Transverse colon (tissue), 4 donors: ENCODE measurements around the gene POLE. TPM values are rescaled to one million over a fixed set of nuclear protein-coding genes. Genes with fewer than 3 reads are reported as not detected.

Experiments used
- DNase-seq: peaks from one replicate; pipeline ENCODE4 v3.0.0-alpha.2; 2019
- H3K27ac ChIP-seq, 4 donors: fragments of 200-600 bp; sonication (generic); 2 replicates each; pipeline ENCODE4 v1.5.1; 2016 to 2018; ENCODE audit warnings: inconsistent platforms in 4 of 4
- H3K27me3 ChIP-seq: fragments of 200-600 bp; sonication (generic); 2 replicates; pipeline ENCODE4 v1.5.1; 2017; ENCODE audit warnings: inconsistent platforms
- H3K36me3 ChIP-seq, 4 donors: fragments of 200-600 bp; sonication (generic); 2 replicates each; pipeline ENCODE4 v1.5.1; 2017 to 2019; ENCODE audit warnings: inconsistent platforms in 4 of 4
- H3K4me1 ChIP-seq, 4 donors: fragments of 200-600 bp; sonication (generic); 2 replicates each; pipeline ENCODE4 v1.5.1; 2017 to 2020; ENCODE audit warnings: inconsistent platforms in 4 of 4
- H3K4me3 ChIP-seq, 4 donors: fragments of 200-600 bp; sonication (generic); 1 replicate in 1 of 4; 2 replicates in 3 of 4; pipeline versions ENCODE4 v1.5.1 to v1.6.1; 2017 to 2019; ENCODE audit warnings: inconsistent platforms in 4 of 4
- H3K9me3 ChIP-seq, 2 donors: fragments of 200-600 bp; sonication (generic); 2 replicates each; pipeline ENCODE4 v1.5.1; 2017 to 2019; ENCODE audit warnings: inconsistent platforms in 2 of 2
- EP300 ChIP-seq: sonication (generic); formaldehyde crosslinking; IDR thresholded peaks from one replicate; pipeline ENCODE4 v1.6.1; 2017; ENCODE audit warnings: antibody characterized with exemption, low read depth
- POLR2A ChIP-seq: fragments of 450-650 bp; IDR thresholded peaks from one replicate; pipeline ENCODE4 v1.6.1; 2016; ENCODE audit warnings: antibody characterized with exemption, mild to moderate bottlenecking, moderate library complexity
- POLR2AphosphoS5 ChIP-seq, 3 donors: sonication (generic); formaldehyde crosslinking; IDR thresholded peaks; one replicate each; pipeline ENCODE4 v1.6.1; 2016; ENCODE audit warnings: antibody characterized with exemption in 3 of 3
- WGBS, 2 donors: methylation state at CpG; one replicate each; pipeline ENCODE4 v1.1.5; 2018; ENCODE audit warnings: low coverage in 1 of 2; 5-methylcytosine and 5-hydroxymethylcytosine counted together
- in situ Hi-C, 4 donors: fragments of 200-750 bp; cut with MboI; loops; one replicate each; pipeline versions ENCODE4 v1.15.0 to v1.15.1; 2017; ENCODE audit warnings: low sequenced_read_pairs in 3 of 4, low pct_ligation_motif_present in 1 of 4, low pct_unique_long_range_greater_than_20kb in 1 of 4
- intact Hi-C: fragments of 100-400 bp; cut with DNase I; formaldehyde crosslinking; loops from one replicate; pipeline ENCODE4 v1.15.1; 2023; ENCODE audit warnings: low total_unique reads
- total RNA-seq, 4 donors: library from RNA; depleted of rRNA; stranded (reverse); fragments of >200 nt; gene quantifications; one replicate each; pipeline ENCODE4 v1.1.0, GENCODE V29; 2016
- TF ChIP-seq, protein P1 (sequence below), 5 experiments: fragments of 200-600 bp in 3 of 5; fragments of 450-650 bp in 2 of 5; sonication (generic) in 3 of 5; IDR thresholded peaks; 1 replicate in 2 of 5; 2 replicates in 3 of 5; pipeline ENCODE4 v1.5.1; 2016 to 2017; ENCODE audit warnings: antibody characterized with exemption in 5 of 5, inconsistent platforms in 3 of 5, mild to moderate bottlenecking in 2 of 5, moderate library complexity in 1 of 5

POLE gene
- total RNA-seq, 4 donors from 2014 or later, result 57.0 to 204 (median 74.1) TPM

- intact Hi-C loops (no loop called here), in situ Hi-C loops (no loop called here)
- TF ChIP-seq, protein P1, sequence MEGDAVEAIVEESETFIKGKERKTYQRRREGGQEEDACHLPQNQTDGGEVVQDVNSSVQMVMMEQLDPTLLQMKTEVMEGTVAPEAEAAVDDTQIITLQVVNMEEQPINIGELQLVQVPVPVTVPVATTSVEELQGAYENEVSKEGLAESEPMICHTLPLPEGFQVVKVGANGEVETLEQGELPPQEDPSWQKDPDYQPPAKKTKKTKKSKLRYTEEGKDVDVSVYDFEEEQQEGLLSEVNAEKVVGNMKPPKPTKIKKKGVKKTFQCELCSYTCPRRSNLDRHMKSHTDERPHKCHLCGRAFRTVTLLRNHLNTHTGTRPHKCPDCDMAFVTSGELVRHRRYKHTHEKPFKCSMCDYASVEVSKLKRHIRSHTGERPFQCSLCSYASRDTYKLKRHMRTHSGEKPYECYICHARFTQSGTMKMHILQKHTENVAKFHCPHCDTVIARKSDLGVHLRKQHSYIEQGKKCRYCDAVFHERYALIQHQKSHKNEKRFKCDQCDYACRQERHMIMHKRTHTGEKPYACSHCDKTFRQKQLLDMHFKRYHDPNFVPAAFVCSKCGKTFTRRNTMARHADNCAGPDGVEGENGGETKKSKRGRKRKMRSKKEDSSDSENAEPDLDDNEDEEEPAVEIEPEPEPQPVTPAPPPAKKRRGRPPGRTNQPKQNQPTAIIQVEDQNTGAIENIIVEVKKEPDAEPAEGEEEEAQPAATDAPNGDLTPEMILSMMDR (IDR thresholded peaks at IDR 0.05), result no peak
- TF ChIP-seq POLR2AphosphoS5 (IDR thresholded peaks at IDR 0.05), result no peak
- no peak for TF ChIP-seq EP300
- no peak for TF ChIP-seq POLR2A
- Histone ChIP-seq H3K27me3 (no peaks in the 10 kb centered on the region), H3K9me3 (no peaks in the 10 kb centered on the region), H3K36me3 (peaks cover 0 to 42% (median 16%) of the 10 kb centered on the region in 4 donors), H3K4me1 (no peaks in the 10 kb centered on the region), H3K27ac (no peak overlapping the region), H3K4me3 (no peak overlapping the region)
- no peak for DNase-seq
- WGBS, 2 donors, result 67 to 85% methylated on average over 2 to 5 of the region's 5 CpGs
Measured at GRCh38 chr12:132660052-132660451, 27.1 kb downstream of the POLE start.

DNA sequence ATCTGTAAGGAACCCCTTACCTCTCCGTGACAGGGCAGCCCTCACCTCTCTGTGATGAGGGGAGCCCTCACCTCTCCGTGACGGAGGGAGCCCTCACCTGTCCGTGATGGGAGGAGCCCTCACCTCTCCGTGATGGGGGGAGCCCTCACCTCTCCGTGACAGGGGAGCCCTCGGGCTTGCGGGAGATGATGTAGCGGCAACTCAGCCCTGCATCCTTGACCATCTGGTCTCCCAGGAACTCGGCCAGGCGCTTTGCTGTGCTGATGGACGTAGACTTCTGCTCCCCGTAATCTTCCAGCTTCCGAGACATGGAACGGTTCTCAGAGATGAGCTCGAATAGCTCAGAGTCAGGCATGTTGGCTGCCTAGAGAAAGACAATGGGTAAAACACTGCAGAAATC is 28.0 kb downstream of the POLE start:
- Histone ChIP-seq H3K4me1 (no peaks in the 10 kb centered on the region), H3K27me3 (no peaks in the 10 kb centered on the region), H3K4me3 (no peak overlapping the region), H3K9me3 (no peaks in the 10 kb centered on the region), H3K36me3 (peaks cover 0 to 42% (median 20%) of the 10 kb centered on the region in 4 donors), H3K27ac (no peak overlapping the region)
- no peak for TF ChIP-seq POLR2AphosphoS5 (IDR thresholded peaks at IDR 0.05)
- no peak for TF ChIP-seq EP300
- no peak for TF ChIP-seq POLR2A
- TF ChIP-seq, protein P1 (IDR thresholded peaks at IDR 0.05), result no peak
- DNase-seq, result no peak
- WGBS, 2 donors, result 93% methylated on average over 16 of the region's 16 CpGs; no CpG with 5 or more reads in 1 of the 2 donors
- intact Hi-C loops (no loop called here), in situ Hi-C loops (no loop called here)

GRCh38 chr12:132658149-132658894 is 28.8 kb downstream of the POLE start:
- TF ChIP-seq, protein P1 (IDR thresholded peaks at IDR 0.05), result no peak
- TF ChIP-seq POLR2AphosphoS5 (IDR thresholded peaks at IDR 0.05) (no peak), POLR2A (no peak), EP300 (no peak)
- DNase-seq, result no peak

DNA sequence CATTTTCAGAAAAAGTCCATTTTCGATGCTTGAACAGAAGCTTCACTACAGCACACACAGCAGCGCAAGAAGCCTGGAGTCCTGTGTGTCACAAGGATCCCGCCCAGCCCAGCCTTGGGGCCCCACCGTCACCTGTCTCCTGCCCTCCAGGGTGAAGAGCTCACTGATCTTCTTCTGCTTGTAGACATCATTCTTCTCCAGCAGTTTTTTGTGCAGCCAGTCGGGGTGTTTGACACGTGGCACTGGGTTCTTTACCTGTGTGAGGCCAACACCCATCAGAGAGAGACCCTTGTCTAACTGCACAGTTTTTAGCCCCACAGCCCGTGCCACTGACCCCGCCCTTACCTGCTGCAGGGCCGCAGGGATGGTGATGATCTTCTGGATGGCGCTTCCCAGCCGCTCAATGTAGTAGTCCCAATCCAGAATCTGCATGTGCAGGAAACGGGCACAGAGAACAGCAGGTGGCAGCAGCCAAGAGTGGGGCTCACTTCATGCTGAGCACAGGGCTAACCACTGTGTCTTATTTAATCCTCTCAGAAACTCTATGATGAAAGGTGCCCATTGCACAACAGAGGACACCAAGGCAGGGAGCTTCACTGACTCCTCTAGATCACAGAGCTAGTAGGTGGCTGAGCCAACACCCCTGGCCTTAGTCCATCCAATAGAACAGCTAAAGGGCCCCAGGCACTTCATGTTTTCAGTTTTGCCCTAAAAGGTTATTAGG is 30.0 kb downstream of the POLE start:
- no peak overlapping the region for H3K27ac ChIP-seq
- TF ChIP-seq EP300 (no peak), POLR2AphosphoS5 (IDR thresholded peaks at IDR 0.05) (no peak), POLR2A (no peak)
- TF ChIP-seq, protein P1 (IDR thresholded peaks at IDR 0.05), result no peak
- no peak overlapping the region for H3K4me3 ChIP-seq
- no peak for DNase-seq
- in situ Hi-C loops, result no loop called here
- intact Hi-C loops, result no loop called here
- no peaks in the 10 kb centered on the region for H3K9me3 ChIP-seq
- H3K4me1 ChIP-seq, result no peaks in the 10 kb centered on the region
- peaks cover 0 to 45% (median 22%) of the 10 kb centered on the region in 4 donors for H3K36me3 ChIP-seq
- WGBS, 2 donors, result 90% methylated on average over 12 of the region's 12 CpGs; no CpG with 5 or more reads in 1 of the 2 donors
- no peaks in the 10 kb centered on the region for H3K27me3 ChIP-seq

More at GRCh38 chr12:132658149-132658894, 28.8 kb downstream of the POLE start:
- no peaks in the 10 kb centered on the region for H3K27me3 ChIP-seq
- H3K9me3 ChIP-seq, result no peaks in the 10 kb centered on the region
- H3K4me1 ChIP-seq, result no peaks in the 10 kb centered on the region
- H3K27ac ChIP-seq, result no peak overlapping the region
- peaks cover 0 to 42% (median 20%) of the 10 kb centered on the region in 4 donors for H3K36me3 ChIP-seq
- 91 to 93% methylated on average over 23 to 32 of the region's 32 CpGs for WGBS, 2 donors
- intact Hi-C loops, result no loop called here
- no peak overlapping the region for H3K4me3 ChIP-seq
- in situ Hi-C loops, result no loop called here
